GM19395 (cell line): ENCODE measurements around the gene POU4F1.

ENCODE experiments used
- ATAC-seq: cut with Tn5 transposase; IDR thresholded peaks from one replicate; pipeline ENCODE4 v1.9.1; 2021; ENCODE audit warnings: mild to moderate bottlenecking, moderate library complexity; ENCODE audit not compliant: unreplicated experiment

Gene POU4F1

DNA sequence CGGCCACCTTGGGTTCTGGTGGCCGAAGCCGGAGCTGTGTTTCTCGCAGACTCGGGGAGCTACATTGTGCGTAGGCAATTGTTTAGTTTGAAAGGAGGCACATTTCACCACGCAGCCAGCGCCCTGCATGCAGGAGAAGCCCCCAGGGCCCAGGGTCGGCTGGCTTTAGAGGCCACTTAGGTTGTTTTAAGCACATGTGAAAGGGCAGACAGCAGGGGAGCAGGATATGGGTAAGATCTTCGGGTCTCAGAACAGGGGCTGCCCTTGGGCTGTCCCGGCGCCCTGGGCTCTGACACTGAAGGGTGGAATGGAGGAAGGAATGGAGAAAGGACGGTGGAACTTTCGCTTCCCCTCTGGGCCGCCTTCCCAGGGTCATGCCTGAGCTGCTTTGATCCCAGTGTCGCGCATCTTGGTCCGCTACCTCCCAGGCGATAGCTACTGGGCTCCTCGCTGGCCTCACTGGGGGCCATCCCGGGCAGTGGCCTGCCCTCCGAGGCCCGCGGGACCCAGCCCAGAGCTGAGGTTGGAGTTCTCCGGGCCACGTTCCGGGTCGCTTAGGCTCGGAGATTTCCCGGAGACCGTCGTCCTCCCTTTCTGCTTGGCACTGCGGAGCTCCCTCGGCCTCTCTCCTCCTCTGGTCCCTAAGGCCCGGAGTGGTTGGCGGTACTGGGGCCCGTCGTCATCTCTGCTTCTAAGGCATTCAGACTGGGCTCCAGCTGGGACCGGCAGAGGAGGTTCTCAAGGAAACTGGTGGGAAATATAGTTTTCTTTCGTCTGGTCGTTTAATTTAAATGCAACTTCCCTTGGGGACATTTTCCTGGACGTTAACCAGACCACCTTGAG is 4.3 kb upstream of the POU4F1 start:
- no peak for ATAC-seq

DNA sequence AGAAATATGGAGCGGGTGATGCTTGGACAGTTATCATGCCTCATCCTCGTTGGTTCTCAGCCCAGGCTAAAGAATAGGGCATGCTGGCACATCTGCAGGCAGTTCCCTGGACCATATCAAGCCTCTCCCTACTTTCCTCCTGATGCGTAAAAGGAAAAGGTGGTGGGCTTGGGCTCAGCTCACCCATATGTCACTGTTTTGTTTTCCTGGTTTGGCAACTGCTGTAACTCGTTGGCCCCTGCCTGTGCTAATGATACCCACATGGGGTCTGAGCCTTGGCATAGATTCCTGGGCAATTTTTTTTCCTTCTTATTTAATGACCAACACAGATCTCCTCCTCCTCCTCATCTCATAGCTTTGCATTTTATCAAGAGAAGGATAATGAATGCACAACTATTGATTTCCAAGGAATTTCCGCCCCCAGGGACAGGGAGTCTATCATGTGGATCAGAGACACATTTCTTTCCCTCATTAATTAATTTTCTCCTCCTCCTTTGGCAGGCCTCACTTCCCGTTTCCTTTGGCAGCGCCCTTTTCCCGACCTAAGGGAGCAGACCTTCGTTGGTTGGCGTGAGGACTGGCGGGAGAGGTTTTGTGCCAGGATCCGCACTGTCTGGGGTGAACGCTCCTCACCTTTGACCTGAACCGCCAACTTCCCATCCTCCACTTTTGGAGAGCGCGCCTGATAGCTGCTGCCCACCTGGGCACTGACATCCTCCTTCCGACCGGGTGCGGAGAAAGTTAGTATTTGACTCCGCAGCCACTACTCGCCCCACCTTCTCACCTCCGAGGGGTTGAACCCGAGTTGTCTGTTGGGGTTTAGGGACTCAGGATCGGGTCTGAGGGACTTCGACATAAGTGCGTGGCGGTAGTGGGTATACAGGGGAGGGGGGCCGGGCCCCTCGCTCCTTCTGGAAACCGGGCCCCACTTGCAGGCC is 3.4 kb upstream of the POU4F1 start:
- no peak for ATAC-seq

DNA sequence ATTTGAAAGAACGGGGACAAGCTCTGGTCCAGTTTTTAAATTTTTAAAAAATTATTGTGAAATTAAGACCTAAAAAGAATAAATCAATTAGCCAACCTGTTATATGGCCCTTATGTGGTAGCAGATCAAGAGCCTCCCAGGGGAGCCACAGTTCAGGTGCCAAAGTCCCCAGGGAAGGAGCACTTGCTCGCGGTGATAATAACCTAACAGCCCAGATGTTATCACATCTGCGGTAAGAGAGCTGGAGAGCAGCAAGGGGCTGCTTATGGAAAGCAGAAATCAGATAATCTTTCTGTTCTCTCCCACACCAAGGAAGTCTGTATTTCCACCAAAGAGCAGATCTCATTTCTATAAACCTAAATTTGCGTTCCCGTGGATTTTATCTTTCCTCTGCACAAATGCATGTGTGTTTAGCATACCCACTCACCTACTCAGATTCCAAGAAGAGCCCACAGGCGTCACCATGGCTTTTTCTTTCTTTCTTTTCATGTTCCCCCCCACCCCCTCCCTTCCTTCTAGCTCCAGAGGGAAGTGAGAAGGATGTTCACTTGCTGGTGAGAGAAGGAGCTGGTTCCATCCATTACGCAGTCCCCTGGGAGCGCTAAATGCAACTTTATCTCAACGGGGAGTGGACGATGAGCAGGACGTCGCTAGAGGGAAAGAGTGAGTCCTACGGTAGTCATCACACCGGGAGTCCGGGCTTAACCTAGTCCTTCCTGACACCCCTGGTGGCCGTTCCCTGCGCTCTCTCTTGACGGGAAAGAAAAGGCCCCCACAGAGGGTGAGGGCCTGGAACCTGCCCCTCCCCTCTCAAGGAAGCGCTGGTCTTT is 1.6 kb upstream of the POU4F1 start:
- ATAC-seq, result no peak

DNA sequence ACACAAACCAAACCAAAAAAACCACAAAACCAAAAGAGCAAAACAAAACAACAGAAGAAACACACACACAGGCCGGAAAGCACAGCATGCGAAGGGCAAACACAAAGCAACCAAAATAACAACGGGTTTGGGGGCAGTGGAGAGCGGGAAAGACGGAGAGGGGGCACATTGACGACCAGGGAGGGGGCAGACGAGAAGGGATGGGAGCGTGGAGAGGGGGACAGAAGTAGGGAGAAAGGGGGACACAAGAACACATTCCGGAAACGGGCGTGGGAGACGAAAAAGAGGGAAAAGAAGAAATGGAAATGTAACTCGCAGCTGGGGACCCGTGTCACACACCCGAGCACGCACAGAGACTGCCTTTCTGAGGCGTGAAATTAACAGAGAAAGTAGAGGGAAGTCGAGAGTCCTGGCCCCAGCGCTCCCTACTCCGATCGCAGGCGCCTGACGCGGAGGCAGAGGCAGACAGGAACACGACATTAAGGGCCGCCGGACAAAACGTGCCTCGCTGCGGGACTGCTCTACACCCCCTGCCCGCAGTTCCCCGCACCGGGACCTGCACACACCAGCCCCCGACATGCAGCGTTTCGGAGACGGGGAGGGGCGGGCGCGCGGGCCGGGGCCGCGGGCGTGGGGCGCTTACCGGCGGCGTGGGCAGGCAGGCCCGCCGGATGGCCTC is 652 bp downstream of the POU4F1 start:
- peak; percentile 24 for ATAC-seq

DNA sequence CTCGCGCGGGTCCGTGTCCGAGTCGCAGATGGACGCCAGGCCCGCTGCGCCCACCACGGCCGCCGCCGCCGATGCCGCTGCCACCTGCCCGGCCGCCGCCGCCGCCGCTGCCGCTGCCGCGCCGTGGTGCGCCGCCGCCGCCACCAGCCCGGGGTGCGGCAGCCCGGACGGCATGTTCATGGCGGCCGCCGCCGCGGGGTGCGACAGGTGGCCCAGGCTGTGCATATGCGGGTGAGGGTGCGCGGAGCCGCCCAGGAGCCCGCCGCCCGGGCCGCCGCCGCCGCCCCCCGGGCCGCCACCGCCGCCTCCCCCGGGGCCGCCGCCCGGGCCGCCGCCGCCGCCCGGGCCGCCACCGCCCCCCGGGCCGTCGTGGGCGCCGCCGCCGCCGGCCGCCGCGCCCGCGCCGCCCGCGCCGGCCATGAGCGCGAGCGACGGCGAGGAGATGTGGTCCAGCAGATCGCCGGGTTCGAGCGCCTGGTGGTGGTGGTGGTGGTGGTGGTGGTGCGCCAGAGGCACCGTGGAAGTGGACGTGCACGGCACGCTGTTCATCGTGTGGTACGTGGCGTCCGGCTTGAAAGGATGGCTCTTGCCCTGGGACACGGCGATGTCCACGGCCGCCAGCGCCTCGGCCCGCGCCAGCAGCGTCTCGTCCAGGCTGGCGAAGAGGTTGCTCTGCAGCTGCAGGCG is 1.3 kb downstream of the POU4F1 start:
- no peak for ATAC-seq

DNA sequence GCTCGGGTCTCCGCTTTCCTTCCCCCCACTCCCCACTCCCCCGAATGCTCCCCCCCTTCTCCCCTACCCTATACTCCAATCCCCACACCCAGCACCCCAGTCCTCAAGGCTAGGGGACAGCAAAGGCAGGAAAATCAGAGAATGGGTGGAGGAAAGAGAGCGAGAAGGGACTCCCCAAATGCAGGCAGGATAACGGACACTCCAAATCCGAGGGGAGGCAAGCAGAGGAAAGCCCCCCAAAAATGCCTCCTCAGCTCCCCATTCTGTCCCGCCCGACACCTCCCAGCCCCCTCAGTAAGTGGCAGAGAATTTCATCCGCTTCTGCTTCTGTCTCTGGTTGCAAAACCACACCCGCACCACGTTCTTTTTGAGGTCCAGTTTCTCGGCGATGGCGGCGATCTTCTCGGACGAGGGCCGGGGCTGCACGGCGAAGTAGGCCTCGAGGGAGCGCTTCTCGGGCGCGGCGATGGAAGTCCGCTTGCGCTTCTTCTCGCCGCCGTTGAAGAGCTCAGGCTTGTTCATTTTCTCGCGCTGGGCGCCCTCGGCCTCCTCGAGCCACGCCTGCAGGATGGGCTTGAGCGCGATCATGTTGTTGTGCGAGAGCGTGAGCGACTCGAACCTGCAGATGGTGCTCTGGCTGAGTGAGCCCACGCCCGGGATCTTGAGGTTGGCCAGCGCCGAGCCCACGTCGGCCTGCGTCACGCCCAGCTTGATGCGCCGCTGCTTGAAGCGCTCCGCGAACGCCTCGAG is 2.1 kb downstream of the POU4F1 start:
- ATAC-seq, result no peak

DNA sequence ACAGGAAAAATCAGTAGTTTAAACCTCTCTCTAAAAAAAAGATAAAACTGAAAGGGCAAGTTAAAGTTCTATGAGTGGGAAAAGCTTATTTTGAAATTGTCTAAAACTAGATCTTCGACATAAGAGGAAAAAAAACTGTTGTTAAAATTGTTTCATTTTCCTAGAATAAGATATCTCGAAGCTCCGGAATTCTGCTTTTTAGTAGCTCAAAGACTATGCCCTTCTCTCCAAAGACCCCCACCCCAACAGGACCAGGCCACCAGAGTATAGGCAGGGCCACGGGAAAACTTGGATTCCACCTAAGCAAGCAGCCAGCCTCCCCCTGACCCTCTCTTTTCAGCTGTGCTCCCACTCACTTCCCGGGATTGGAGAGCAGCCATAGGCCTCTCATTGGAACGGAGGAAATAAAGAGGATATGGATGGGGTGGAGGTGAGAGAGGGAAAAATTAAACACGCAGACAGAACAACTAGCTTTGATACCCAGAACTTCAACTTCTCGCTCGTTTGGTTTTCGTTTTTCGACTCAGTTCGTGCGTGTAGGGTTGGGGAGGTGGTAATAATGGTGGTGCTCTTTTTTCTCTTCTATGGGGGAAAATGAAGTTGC is 3.0 kb downstream of the POU4F1 start:
- ATAC-seq, result no peak

DNA sequence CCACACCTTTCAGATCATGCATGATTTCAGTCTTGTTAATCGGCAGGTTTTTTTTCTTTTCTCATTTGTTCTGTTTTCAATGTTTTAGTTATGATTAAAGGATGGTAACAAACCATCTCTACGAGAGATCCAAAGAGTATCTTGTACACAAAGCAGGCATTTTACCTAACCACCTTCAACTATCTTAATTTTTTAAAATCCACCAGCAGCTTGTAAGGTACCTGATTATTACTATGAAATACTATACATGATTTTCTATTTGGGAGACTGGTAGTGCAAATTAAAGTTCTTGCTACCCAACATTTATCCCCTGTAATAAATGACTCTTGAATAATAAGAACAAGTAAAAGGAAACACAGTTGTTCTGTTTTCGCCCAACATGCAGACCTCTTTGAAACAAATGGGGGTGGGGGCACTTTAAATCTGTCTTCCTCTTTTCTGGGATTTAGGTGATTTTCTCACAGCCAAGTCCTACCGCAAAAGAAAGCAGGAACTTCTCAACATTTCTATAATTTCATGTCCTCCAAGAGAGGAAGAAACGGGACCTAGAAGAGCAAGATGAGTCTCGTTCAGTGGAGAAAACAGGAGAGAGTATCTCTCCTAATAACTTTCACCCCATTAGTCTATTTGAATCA is 3.6 kb downstream of the POU4F1 start:
- no peak for ATAC-seq

DNA sequence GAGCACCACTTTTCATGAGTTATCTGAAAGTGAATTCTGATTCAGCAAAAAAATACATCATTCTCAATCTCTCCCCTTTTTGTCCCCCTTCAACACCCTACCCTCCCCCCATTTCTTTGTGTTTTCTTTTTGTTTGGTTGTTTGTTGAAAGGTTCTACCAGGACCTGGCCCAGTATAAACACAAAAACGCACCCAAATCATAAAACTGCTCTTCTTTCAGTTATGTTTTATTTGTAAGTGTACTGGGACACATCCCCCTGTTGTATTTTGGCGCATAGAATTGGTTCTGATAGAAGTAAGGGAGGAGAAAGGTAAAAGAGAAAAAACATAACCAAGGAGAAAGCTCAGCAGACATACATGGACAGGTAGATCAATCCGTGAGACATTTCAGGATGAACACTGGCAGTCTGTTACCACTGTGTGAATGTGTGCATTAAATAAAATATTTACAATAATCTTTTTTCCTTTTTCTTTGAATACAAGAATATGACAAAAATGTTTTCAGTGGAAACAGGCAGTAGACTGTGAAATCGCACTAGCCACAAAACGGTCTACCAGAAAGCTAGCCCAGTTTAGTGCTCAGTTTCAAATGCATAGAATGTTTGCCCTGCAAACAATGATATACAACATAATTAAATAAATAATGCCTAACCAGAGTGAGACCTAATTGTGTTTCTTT is 4.2 kb downstream of the POU4F1 start:
- no peak for ATAC-seq

DNA sequence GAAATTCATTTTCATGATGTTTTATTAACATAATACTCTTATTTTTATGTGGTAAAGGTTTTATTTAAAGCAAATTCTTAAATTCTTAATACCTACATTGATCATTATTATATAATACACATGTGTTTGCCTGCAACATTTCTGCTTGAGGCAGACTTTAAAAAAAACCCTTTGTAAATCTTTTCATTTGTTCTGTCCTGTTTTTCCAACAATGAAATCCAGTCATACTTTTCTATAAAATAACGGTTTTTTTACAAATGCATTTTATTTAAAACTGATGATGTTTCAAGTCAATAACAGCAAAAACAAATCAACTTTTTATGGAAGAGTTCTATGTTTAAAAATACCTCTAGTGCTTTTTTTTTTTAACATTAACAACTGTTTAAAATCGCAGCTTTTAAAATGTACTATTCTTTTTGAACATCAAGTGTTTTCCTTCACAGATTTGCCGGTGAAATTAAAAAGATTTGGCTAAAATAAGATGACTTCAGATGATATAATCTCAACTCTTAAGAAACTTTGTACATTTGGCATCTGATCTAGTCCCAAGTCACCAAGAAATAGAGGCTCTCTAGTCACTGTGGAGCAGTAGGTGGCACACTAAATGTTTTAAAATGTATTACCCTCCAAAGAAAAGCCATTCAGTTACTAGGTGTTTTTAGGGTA is 5.1 kb downstream of the POU4F1 start:
- ATAC-seq, result no peak

DNA sequence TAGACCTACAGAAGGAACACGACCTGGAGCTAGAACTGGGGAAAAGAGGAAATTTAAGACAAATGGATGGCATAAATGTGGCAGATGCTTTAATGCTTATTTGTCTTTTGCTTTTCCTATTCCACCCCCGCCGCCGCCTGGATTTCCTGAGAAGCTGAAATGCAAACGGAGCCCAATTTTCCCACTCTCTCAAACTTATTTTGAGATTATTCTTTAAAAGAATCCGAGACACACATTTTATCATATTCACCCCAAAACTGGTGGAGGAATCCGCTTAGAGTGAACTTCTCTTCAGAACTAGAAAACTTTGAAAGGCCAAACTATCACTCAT is 5.8 kb downstream of the POU4F1 start:
- no peak for ATAC-seq

DNA sequence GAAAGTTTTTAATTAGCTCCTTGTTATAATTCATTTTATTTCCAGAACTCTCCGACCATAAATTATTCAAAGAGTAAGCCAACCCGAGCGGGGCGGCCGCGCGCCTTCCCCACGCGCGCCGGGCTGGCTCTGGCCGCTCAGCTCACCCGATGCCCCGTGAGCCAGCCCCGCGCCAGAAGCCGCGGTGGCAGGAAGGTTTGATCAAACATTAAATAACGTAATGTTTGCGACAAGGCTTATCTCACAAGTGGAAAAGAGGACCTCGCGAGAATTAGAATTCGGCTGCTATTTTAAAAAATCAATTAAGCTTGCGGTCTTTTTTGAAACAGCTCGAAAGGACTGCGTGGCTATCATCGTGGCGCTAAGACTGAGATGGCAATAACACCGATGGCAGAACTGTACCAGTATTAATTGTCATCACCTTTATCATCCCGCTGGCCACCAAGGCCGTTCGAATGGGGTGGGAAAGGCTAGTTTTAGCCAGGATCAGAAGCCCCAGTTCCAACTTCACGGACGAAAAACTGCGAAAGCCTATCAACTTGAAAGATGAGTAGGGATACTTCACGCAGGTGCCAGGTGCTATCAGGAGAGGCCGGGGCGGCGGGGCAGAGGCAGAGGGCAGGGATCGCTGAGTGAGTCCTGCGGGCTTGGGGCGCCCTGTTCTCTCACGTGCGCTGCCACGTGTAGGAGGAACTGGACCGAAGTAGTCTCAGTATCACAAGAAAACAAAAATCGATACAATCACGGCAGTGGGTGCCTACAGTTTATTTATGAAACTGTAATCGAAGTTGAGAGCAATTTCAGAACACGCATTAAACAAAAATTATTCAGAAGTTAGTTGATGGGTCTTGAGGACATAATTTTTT is 6.4 kb downstream of the POU4F1 start:
- ATAC-seq, result no peak

DNA sequence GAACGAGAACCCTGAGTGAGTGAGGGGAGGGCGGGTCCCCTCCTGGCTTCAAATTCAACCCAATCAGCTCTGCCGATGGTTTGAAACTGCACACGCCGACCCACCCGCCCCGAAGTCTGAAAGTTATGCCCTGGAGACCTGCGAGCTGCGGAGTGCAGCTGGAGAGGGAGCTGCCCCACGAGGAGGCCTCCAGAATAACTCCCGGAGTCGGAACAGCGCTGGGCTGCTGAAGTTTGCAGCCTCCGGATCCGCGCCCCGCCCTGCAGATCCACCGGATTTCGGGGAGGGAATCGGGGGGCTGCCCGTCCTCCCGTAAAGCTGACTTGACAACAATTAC is 7.0 kb downstream of the POU4F1 start:
- peak; percentile 30 for ATAC-seq

DNA sequence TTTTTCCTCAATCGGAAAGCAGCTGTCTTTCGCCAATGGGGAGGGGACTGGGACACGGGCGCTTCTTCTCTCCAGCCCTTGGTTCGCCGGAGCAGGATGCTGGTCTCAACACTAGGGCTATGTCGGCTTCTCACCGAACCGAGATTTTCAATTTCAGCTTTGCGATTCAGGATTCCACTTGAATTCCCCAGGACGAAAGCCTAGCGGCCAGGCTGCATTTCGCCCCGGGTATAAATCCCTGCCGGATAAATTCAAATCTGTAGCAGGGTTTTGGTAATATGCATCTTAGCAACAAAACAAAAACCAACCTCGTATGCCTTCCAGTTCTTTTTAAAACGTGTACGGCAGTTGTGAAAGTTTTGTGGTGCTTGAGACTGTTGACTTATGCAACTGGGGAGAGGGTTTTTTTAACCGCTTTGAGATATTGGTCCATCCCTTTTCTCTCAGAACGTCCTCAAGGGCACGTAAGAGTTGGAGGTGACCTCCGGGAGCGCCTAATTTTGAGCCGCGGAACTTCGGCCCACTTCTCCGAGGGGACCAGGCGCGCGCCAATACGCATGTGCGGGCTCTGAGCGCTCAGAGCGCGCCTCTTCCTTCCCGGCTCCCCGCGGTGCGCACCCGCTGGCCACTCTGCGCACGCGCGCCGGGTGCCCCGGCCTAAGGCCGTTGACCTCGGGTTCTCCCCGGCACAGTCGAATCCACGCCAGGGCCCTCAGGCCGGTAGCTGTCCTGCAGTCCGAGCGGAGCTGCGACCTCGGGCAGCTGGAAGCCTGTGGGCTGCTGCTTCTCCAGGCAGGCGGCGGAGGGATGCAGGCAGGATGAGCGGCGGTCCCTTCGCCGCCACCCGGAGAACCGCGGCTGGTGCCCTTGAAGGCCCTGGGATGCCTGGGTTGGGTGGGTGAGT is 7.6 kb downstream of the POU4F1 start:
- peak; percentile 77 for ATAC-seq

DNA sequence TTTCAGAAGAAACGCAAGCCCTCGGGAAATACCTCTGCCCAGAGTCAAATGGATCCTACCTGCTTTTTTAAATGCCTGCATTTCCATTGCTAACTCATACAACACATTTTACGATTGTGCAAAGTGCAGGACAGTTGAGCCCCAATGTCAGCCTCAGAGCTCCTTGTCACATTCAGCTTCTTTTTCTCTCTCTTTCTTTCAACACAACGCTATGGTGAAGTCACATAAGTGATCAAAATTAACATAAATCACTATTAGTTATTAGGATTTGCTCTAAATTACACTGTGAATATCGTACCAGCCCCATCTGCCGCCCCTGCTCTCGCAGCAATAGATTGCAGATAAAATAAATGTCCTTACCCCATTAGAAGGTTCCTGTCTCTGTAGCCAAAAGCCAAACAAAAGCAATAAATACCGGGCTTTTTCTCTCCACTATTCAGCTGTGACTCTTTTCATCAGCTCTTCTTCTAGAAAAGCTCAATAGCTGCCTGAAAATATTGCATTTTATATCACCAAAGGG is 8.8 kb downstream of the POU4F1 start:
- ATAC-seq, result no peak
